ENCODE results near the gene BMP6.

GRCh38 chr6:7815716-7816115, 89.8 kb downstream of the BMP6 start:
- TF ChIP-seq, protein P1, sequence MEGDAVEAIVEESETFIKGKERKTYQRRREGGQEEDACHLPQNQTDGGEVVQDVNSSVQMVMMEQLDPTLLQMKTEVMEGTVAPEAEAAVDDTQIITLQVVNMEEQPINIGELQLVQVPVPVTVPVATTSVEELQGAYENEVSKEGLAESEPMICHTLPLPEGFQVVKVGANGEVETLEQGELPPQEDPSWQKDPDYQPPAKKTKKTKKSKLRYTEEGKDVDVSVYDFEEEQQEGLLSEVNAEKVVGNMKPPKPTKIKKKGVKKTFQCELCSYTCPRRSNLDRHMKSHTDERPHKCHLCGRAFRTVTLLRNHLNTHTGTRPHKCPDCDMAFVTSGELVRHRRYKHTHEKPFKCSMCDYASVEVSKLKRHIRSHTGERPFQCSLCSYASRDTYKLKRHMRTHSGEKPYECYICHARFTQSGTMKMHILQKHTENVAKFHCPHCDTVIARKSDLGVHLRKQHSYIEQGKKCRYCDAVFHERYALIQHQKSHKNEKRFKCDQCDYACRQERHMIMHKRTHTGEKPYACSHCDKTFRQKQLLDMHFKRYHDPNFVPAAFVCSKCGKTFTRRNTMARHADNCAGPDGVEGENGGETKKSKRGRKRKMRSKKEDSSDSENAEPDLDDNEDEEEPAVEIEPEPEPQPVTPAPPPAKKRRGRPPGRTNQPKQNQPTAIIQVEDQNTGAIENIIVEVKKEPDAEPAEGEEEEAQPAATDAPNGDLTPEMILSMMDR (IDR thresholded peaks at IDR 0.05) = no peak
- no peak for TF ChIP-seq POLR2A (IDR thresholded peaks at IDR 0.05)
